Large intestine (tissue), 3 donors: ENCODE data around the gene PNLDC1. TPM values are rescaled to one million over a fixed set of nuclear protein-coding genes. Genes with fewer than 3 reads are reported as not detected.
"Not testable (repeated sequence)": the region's sequence is repeated elsewhere in the genome, so short reads cannot be mapped to it uniquely, and the experiment has no call there.

Source experiments
- DNase-seq, 2 donors: peaks; one replicate each; pipeline versions ENCODE4 v3.0.0 to v3.0.0-alpha.2; 2013
- H3K27ac ChIP-seq: one replicate; pipeline ENCODE4 v1.5.1; 2013; ENCODE audit warnings: low read length
- H3K27me3 ChIP-seq: 2 replicates; pipeline ENCODE4 v1.6.1; 2013; ENCODE audit warnings: low read length; ENCODE audit not compliant: control insufficient read depth, insufficient read depth
- H3K36me3 ChIP-seq: 2 replicates; pipeline ENCODE4 v1.6.1; 2013; ENCODE audit warnings: low read length; ENCODE audit not compliant: control insufficient read depth, insufficient read depth
- H3K4me1 ChIP-seq: one replicate; pipeline ENCODE4 v1.6.1; 2013; ENCODE audit warnings: low read length; ENCODE audit not compliant: control insufficient read depth, insufficient read depth
- H3K4me3 ChIP-seq: one replicate; pipeline ENCODE4 v1.5.1; 2013; ENCODE audit warnings: low read length
- H3K9me3 ChIP-seq: one replicate; pipeline ENCODE4 v1.6.1; 2013; ENCODE audit warnings: mild to moderate bottlenecking, low read depth, low read length, moderate library complexity; ENCODE audit not compliant: control insufficient read depth
- WGBS: methylation state at CpG from one replicate; pipeline ENCODE4 v1.1.5; 2013; ENCODE audit warnings: low lambda C conversion rate; ENCODE audit not compliant: insufficient coverage; 5-methylcytosine and 5-hydroxymethylcytosine counted together
- polyA plus RNA-seq: library from polyadenylated mRNA; unstranded; fragments of 120-200 nt; gene quantifications from one replicate; pipeline ENCODE4 v1.2.1, GENCODE V29; 2013

Gene PNLDC1
- polyA plus RNA-seq, 1 donor: 0.16 TPM

GRCh38 chr6:159833556-159833955 is 33.5 kb downstream of the PNLDC1 start:
- no CpG with 5 or more reads among the region's 2 CpGs for WGBS
- H3K4me1 ChIP-seq: no peaks in the 10 kb centered on the region
- H3K27me3 ChIP-seq: no peaks in the 10 kb centered on the region
- no peak overlapping the region for H3K27ac ChIP-seq
- H3K4me3 ChIP-seq: no peak overlapping the region
- H3K36me3 ChIP-seq: no peaks in the 10 kb centered on the region
- no peak for DNase-seq
- H3K9me3 ChIP-seq: no peaks in the 10 kb centered on the region

DNA sequence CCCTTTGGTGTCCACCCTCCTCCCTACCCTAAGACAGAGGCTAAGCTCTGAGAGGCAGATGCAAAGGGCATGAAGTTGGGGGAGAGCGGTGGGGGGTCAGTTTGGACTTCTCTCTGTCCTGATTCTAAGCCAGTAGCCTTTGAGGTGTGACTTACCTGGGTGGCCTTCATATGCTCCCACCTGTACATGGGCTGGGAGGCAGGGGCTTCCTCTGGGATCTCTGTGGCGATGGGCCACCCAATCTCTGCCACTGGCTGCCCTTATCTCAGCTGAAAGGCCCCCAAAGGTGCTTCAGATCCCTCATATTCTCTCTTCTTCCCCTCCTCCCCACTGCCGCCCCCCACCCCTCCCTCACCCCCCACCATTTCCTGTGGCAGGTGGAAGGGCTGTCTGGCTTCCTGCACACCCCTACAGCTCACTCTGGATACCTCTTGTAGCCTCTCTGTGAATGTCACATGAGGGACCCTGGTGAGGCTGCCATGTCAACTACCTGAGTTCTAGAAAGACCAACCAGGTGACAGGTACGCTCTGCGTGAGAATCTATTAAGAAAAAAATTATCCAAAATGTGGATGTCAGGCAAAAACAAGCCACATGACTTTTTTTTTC is 34.0 kb downstream of the PNLDC1 start:
- WGBS: 100% methylated on average over 2 of the region's 5 CpGs
- H3K9me3 ChIP-seq: no peaks in the 10 kb centered on the region
- no peak overlapping the region for H3K4me3 ChIP-seq

GRCh38 chr6:159836718-159837490 is 36.8 kb downstream of the PNLDC1 start:
- Histone ChIP-seq H3K9me3 (no peaks in the 10 kb centered on the region), H3K4me1 (no peaks in the 10 kb centered on the region), H3K27ac (no peak overlapping the region), H3K36me3 (no peaks in the 10 kb centered on the region), H3K27me3 (no peaks in the 10 kb centered on the region), H3K4me3 (no peak overlapping the region)
- no peak for DNase-seq
- no CpG with 5 or more reads among the region's 29 CpGs for WGBS

More for the DNA sequence above, 34.0 kb downstream of the PNLDC1 start:
- Histone ChIP-seq H3K27ac (no peak overlapping the region), H3K27me3 (no peaks in the 10 kb centered on the region), H3K4me1 (no peaks in the 10 kb centered on the region), H3K36me3 (no peaks in the 10 kb centered on the region)
- DNase-seq: no peak

DNA sequence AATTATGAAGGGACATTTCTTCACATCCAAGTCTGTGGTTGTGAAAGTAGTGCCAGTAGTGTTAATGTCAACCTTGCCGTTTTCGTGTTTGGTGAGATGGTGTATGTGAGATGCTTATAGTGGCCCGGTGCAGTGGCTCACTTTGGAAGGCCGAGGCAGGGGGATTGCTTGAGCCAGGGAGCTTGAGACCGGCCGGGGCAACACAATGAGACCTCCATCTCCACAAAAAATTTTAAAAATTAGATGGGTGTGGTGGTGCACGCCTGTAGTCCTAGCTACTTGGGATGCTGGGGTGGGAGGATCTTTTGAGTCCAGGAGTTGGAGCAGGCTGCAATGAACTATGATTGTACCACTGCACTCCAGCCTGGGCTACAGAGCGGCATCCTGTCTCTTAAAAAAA is 37.4 kb downstream of the PNLDC1 start:
- Histone ChIP-seq H3K27me3 (no peaks in the 10 kb centered on the region), H3K27ac (no peak overlapping the region), H3K4me3 (no peak overlapping the region), H3K9me3 (no peaks in the 10 kb centered on the region), H3K36me3 (no peaks in the 10 kb centered on the region), H3K4me1 (no peaks in the 10 kb centered on the region)
- no peak for DNase-seq
- WGBS: no CpG with 5 or more reads among the region's 8 CpGs

DNA sequence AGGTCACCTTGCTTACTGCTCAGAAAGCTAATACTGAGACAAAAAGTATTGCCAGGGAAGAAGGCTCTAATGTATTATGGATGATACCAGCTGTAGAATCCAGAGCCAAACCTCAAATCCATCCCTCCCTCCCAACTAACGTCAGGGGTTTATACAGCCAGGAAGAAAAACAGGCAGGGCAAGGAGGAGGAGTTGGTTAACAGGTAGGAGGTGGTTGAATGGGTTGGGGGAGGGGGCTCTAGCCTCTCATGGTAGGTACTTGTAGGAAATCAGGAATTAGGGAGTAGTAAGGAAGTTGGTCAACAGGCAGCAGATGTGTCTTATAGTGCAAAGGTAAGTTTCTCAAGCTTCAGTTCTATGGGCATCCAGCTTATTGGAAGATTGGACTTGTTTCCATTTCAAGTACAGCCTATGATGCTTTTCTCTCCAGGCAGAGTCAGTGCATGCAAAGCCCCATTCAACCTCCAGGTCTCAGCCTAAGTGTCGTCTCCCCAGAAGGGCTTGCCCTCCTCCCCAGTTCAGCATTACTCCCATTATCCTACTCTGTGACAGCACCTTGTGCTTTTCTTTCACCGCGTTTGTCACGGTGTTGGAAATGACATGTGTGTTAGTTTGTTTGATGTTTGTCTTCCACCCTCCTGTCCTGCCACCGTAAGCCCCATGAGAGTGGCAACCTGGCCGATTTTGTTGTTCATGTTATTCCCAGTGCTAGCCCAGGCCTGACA is 38.1 kb downstream of the PNLDC1 start:
- 50% methylated on average over 1 of the region's 7 CpGs for WGBS
- no peaks in the 10 kb centered on the region for H3K4me1 ChIP-seq
- H3K9me3 ChIP-seq: no peaks in the 10 kb centered on the region
- H3K27ac ChIP-seq: no peak overlapping the region
- DNase-seq: no peak
- no peaks in the 10 kb centered on the region for H3K27me3 ChIP-seq
- no peak overlapping the region for H3K4me3 ChIP-seq
- H3K36me3 ChIP-seq: no peaks in the 10 kb centered on the region

DNA sequence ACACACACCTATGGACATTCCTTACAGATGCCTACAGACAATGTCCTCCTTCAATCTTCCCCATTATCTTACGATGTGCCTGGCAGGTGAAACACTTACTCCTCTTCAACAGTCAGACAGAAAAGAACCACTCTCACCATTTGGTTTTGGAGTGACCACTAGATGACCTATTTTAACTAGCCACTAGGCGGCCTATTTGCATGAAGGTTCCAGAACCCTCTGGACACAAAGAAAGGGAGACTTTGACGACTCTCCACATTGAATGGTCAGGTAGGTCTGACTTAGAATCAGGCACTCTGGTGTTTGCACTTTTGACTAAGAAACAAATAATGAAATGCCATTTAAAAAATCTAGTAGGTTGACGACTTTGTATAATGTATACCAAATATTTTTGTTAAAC is 42.0 kb downstream of the PNLDC1 start:
- Histone ChIP-seq H3K36me3 (no peaks in the 10 kb centered on the region), H3K27me3 (no peaks in the 10 kb centered on the region), H3K4me1 (no peaks in the 10 kb centered on the region), H3K27ac (no peak overlapping the region), H3K4me3 (no peak overlapping the region), H3K9me3 (no peaks in the 10 kb centered on the region)
- DNase-seq: no peak
- 78% methylated on average over 3 of the region's 4 CpGs for WGBS

DNA sequence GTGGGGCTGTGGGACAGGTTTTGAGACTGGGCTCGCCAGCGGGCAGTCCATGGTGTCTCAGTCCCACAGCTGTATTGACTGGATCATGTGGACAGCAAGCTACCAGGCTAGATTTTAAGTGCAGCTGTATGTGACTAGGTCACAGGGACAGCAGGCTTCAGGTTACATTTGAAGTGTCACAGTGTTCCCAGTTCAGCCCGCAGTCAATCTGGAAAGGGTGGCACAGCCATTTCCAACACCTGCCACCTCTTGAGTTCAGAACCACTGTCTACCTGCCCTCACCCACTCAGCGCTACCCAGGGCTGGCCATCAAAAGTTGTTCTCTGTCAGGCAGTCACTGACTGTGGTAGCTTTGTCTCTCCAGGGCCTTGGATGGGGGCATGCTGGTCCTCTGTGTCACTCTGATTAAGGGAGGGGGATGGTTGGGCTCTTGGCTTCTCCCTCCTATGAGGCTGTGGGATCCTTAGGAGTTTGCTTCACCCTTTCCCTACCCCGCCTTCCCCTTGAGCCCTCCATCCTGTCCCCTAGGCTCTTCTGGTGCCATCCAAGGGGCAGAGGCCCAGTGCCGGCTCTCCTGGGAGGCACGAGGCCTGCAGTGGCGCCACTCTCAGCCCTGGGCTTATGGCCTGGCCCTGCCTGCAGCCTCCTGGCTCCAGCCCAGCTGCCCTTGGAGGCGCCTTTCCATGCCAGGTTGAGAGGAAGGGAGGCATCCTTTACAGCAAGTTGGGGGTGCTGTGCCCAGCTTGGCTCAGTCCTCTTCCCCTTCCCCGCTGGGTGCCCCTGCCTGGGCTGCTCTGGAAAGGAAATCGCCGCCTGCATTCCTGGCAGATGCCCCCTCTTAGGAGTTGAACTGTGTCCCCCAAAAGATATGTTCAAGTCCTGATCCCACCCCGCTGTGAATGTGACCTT is 44.9 kb downstream of the PNLDC1 start:
- Histone ChIP-seq H3K4me1 (no peaks in the 10 kb centered on the region), H3K4me3 (no peak overlapping the region), H3K9me3 (no peaks in the 10 kb centered on the region), H3K36me3 (no peaks in the 10 kb centered on the region), H3K27me3 (no peaks in the 10 kb centered on the region), H3K27ac (no peak overlapping the region)
- DNase-seq: no peak
- WGBS: no CpG with 5 or more reads among the region's 13 CpGs

GRCh38 chr6:159848552-159848951 is 48.5 kb downstream of the PNLDC1 start:
- not testable (repeated sequence) for H3K9me3 ChIP-seq, H3K27ac ChIP-seq, H3K36me3 ChIP-seq, DNase-seq, H3K4me3 ChIP-seq, H3K27me3 ChIP-seq, H3K4me1 ChIP-seq
- no CpG with 5 or more reads among the region's 5 CpGs for WGBS

DNA sequence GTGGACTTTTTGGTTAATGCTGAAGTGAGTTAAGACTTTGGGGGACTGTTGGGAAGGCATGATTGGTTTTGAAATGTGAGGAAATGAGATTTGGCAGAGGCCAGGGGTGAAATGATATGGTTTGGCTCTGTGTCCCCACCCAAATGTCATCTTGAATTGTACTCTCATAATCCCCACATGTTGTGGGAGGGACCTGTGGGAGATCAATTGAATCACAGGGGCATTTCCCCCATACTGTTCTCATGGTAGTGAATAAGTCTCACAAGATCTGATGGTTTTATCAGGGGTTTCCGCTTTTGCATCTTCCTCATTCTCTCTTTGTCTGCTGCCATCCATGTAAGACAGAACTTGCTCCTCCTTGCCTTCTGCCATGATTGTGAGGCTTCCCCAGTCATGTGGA is 49.8 kb downstream of the PNLDC1 start:
- not testable (repeated sequence) for H3K27me3 ChIP-seq, H3K9me3 ChIP-seq, DNase-seq, H3K4me1 ChIP-seq, H3K27ac ChIP-seq, H3K36me3 ChIP-seq, H3K4me3 ChIP-seq
- WGBS: no CpG with 5 or more reads among the region's 1 CpG

- H3K4me1 ChIP-seq: no peaks in the 10 kb centered on the region
Measured at GRCh38 chr6:159852877-159853276, 52.8 kb downstream of the PNLDC1 start.

More at GRCh38 chr6:159852877-159853276, 52.8 kb downstream of the PNLDC1 start:
- Histone ChIP-seq H3K9me3 (no peaks in the 10 kb centered on the region), H3K27me3 (no peaks in the 10 kb centered on the region), H3K4me3 (no peak overlapping the region), H3K27ac (no peak overlapping the region), H3K36me3 (no peaks in the 10 kb centered on the region)
- DNase-seq: peak; percentile 9 to 46
- 17% methylated on average over 3 of the region's 6 CpGs for WGBS
